Ovary (tissue), 9 donors: Measurements from ENCODE around the gene EIF1AY. TPM values are rescaled to one million over a fixed set of nuclear protein-coding genes. Genes with fewer than 3 reads are reported as not detected.

Source experiments
- DNase-seq, 5 donors: peaks; one replicate each; pipeline ENCODE4 v3.0.0-alpha.2; 2019 to 2020
- H3K27ac ChIP-seq, 2 donors: fragments of 200-600 bp; one replicate each; pipeline versions ENCODE4 v1.5.1 to v1.8.0; 2019 to 2022
- H3K27me3 ChIP-seq: fragments of 200-600 bp; one replicate; pipeline ENCODE4 v1.8.0; 2022
- H3K36me3 ChIP-seq: fragments of 200-600 bp; sonication (generic); one replicate; pipeline ENCODE4 v1.5.1; 2019
- H3K4me1 ChIP-seq: one replicate; pipeline ENCODE4 v1.8.1; 2013; ENCODE audit warnings: mild to moderate bottlenecking, moderate library complexity; ENCODE audit not compliant: insufficient read depth
- H3K4me3 ChIP-seq: fragments of 200-600 bp; sonication (generic); one replicate; pipeline ENCODE4 v1.5.1; 2017
- H3K9me3 ChIP-seq, 2 donors: fragments of 200-600 bp in 1 of 2; sonication (generic) in 1 of 2; one replicate each; pipeline versions ENCODE4 v1.5.1 to v1.8.1; 2013 to 2019; ENCODE audit warnings: mild to moderate bottlenecking in 1 of 2, moderate library complexity in 1 of 2
- CTCF ChIP-seq, 3 donors: fragments of 450-650 bp in 2 of 3; fragments of 200-600 bp in 1 of 3; IDR thresholded peaks; one replicate each; pipeline versions ENCODE4 v1.5.1 to v1.8.0; 2016 to 2022; ENCODE audit warnings: antibody characterized with exemption in 3 of 3, mild to moderate bottlenecking in 1 of 3
- EP300 ChIP-seq: sonication (generic); formaldehyde crosslinking; IDR thresholded peaks from one replicate; pipeline ENCODE4 v1.6.1; 2017; ENCODE audit warnings: antibody characterized with exemption
- POLR2A ChIP-seq: fragments of 450-650 bp; IDR thresholded peaks from one replicate; pipeline ENCODE4 v1.6.1; 2017; ENCODE audit warnings: antibody characterized with exemption, mild to moderate bottlenecking, moderate library complexity
- WGBS, 3 donors: extraction: QIAGEN DNeasy Blood & Tissue Kit in 1 of 3; methylation state at CpG; one replicate each; pipeline versions ENCODE4 v1.1.5 to v1.1.7; 2013 to 2017; 5-methylcytosine and 5-hydroxymethylcytosine counted together
- intact Hi-C, 4 donors: fragments of 100-400 bp; cut with DNase I; formaldehyde crosslinking; loops; one replicate each; pipeline versions ENCODE4 v1.11.0 to v1.15.1; 2022 to 2023
- polyA plus RNA-seq, 2 donors: library from polyadenylated mRNA; stranded (reverse); fragments of 200-250 nt in 1 of 2; fragments of 350-450 nt in 1 of 2; fragmentation: Illumina TruSeq in 1 of 2; extraction: RNeasy Lipid Tissue Mini Kit (QIAGEN cat#74804) in 1 of 2; gene quantifications; one replicate each; pipeline ENCODE4 v1.2.3, GENCODE V29; 2013 to 2014
- small RNA-seq: library from RNA; depleted of rRNA; stranded (forward); fragments of <200 nt; gene quantifications from one replicate; pipeline ENCODE3, GENCODE V24; 2016
- total RNA-seq, 7 donors: library from RNA; depleted of rRNA in 2 of 7; stranded (reverse); fragments of >200 nt in 2 of 7; fragmentation: NEBNext Ultra II Directional in 3 of 7; extraction: Animal tissue kit (Norgen Biotek cat#: 25700) in 3 of 7; gene quantifications; one replicate each; pipeline versions ENCODE4 v1.1.0 to v1.2.4, GENCODE V29; 2016 to 2023
- donor health status: DM: no; HTN: no; CAD: no; lungs with moderate emphysema.
- donor health status: DM: no; HTN: no; CAD: no.
- donor health status: Bipolar disorder and iron deficiency.
- donor health status: DM: yes; HTN: yes; CAD: no.
- donor health status: DM: no; HTN: no; CAD: no.
- donor health status: DM: yes; HTN: yes; CAD: no.

EIF1AY gene
- total and polyA plus RNA-seq, 9 donors, result not detected

DNA sequence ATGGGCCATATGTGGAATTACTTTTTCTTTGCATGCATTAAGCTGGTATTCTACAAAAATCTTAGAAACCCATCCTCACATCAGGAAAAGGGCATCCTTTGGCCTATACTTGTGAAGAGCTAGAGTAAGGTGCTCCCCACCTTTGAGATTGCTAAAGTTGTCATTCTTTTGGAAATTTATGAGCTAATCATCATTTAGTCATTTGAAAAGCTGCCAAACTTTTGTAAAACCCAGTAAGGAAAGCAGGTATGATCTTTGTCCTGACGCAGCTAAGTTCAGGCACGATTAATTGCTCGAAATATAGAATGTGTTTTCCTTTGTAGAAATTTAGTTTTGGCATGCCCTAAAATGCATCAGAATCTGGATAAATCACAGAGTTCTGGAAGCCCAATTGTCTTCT, 2.6 kb downstream of the EIF1AY start:
- Histone ChIP-seq H3K36me3 (no peaks in the 10 kb centered on the region), H3K9me3 (no peaks in the 10 kb centered on the region), H3K4me1 (no peaks in the 10 kb centered on the region), H3K27ac (no peak overlapping the region), H3K27me3 (no peaks in the 10 kb centered on the region), H3K4me3 (no peak overlapping the region)
- DNase-seq, result no peak
- TF ChIP-seq EP300 (no peak), POLR2A (no peak), CTCF (IDR thresholded peaks at IDR 0.05) (no peak)
- intact Hi-C loops, result no loop called here
- WGBS, 3 donors, result no CpG with 5 or more reads among the region's 3 CpGs

GRCh38 chrY:20581687-20582086, 6.1 kb downstream of the EIF1AY start:
- no peaks in the 10 kb centered on the region for H3K9me3 ChIP-seq
- H3K4me3 ChIP-seq, result no peak overlapping the region
- intact Hi-C loops, result no loop called here
- no peak overlapping the region for H3K27ac ChIP-seq
- no peaks in the 10 kb centered on the region for H3K27me3 ChIP-seq
- no CpG with 5 or more reads among the region's 3 CpGs for WGBS, 3 donors
- no peaks in the 10 kb centered on the region for H3K4me1 ChIP-seq
- no peak for DNase-seq
- no peak for TF ChIP-seq EP300
- TF ChIP-seq CTCF (IDR thresholded peaks at IDR 0.05), result no peak
- no peak for TF ChIP-seq POLR2A
- H3K36me3 ChIP-seq, result no peaks in the 10 kb centered on the region

DNA sequence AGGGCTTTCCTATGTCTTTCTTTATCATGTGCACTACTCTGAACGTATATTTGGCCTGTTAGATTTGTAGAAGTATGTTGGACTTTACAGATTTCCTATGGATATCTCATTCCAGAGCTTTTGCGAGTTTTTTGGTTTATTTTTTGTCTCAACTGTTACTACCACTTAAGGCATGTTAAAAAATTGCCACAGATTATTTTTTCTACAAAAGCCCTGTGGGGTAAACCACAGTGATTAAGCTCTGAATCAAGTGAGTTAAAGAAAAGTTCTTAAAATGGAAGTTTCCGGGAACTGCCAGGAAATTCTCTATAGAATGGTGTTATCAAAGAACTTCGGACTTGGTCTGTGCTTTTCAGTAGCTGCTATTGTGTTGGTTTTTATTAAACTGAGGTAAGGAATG, 10.6 kb downstream of the EIF1AY start:
- H3K27me3 ChIP-seq, result no peaks in the 10 kb centered on the region
- TF ChIP-seq EP300, result no peak
- no peak for TF ChIP-seq CTCF (IDR thresholded peaks at IDR 0.05)
- no peak for TF ChIP-seq POLR2A
- no peaks in the 10 kb centered on the region for H3K4me1 ChIP-seq
- intact Hi-C loops, result no loop called here
- H3K4me3 ChIP-seq, result no peak overlapping the region
- no peak for DNase-seq
- H3K36me3 ChIP-seq, result no peaks in the 10 kb centered on the region
- H3K9me3 ChIP-seq, result no peaks in the 10 kb centered on the region
- WGBS, 3 donors, result no CpG with 5 or more reads among the region's 4 CpGs
- H3K27ac ChIP-seq, result no peak overlapping the region

Small RNA genes lying within 50 kb of the gene (small RNA-seq; reads per million reads assigned to genes)
- gene KDM5DP1, result not detected

Other genes starting within 250 kb of the EIF1AY start
- not detected for gene RPS4Y2, start 180.3 kb downstream of the EIF1AY start, total RNA-seq
- gene RPS4Y2, start 180.3 kb downstream of the EIF1AY start, polyA plus RNA-seq, result not detected